Activated naive CD8-positive, alpha-beta T cell treated with anti-CD3 and anti-CD28 coated beads, Interleukin-2, amount 10 ng/mL, durations not matched to agents 7 days and 5 days (primary cell): ENCODE results near the gene TTLL3. TPM values are rescaled to one million over a fixed set of nuclear protein-coding genes. Genes with fewer than 3 reads are reported as not detected.

Source experiments
- ATAC-seq: fragments of 150-1000 bp; cut with Tn5 transposase; one replicate; pipeline ENCODE4 v1.10.0; 2021; ENCODE audit warnings: low read depth, moderate library complexity
- POLR2A ChIA-PET: fragments of 350-600 bp; sonication (Branson Sonifier 250); formaldehyde crosslinking; loops from one replicate; lab custom pipeline; 2021; ENCODE audit warnings: antibody characterized with exemption; lab: Charles Lee
- DNase-seq: peaks from one replicate; pipeline ENCODE4 v3.0.0; 2021
- H3K27ac Mint-ChIP-seq: one replicate; pipeline ENCODE4 v1.8.0; 2022; ENCODE audit warnings: mild to moderate bottlenecking, mixed read lengths
- H3K27me3 Mint-ChIP-seq: one replicate; pipeline ENCODE4 v1.8.0; 2022; ENCODE audit warnings: mild to moderate bottlenecking, moderate library complexity, mixed read lengths
- H3K36me3 Mint-ChIP-seq: one replicate; pipeline ENCODE4 v1.8.0; 2021; ENCODE audit warnings: mild to moderate bottlenecking, mixed read lengths
- H3K4me1 Mint-ChIP-seq: one replicate; pipeline ENCODE4 v1.8.0; 2021; ENCODE audit warnings: mixed read lengths
- H3K4me3 Mint-ChIP-seq: one replicate; pipeline ENCODE4 v1.8.0; 2022; ENCODE audit warnings: mild to moderate bottlenecking, moderate library complexity, mixed read lengths
- H3K9me3 Mint-ChIP-seq: one replicate; pipeline ENCODE4 v1.8.0; 2021; ENCODE audit warnings: mixed read lengths
- total RNA-seq, 2 experiments: library from RNA; stranded (reverse); gene quantifications; one replicate each; pipeline ENCODE4 v1.2.3, GENCODE V29; 2021

TTLL3 gene
- total RNA-seq, 2 experiments from 2014 or later = 84.0 to 85.7 TPM

GRCh38 chr3:9783954-9784353, 26.1 kb upstream of the TTLL3 start:
- H3K4me1 Mint-ChIP-seq = peaks cover 47% of the 10 kb centered on the region
- H3K4me3 Mint-ChIP-seq = no peak overlapping the region
- no peak for ATAC-seq
- DNase-seq = no peak
- H3K27ac Mint-ChIP-seq = no peak overlapping the region
- POLR2A ChIA-PET = interaction anchor here (1.1 kb wide), 1 partner anchor 16 kb away, joined by 4 read pairs; no protein-coding TSS in a partner anchor
- peaks cover 33% of the 10 kb centered on the region for H3K36me3 Mint-ChIP-seq
- no peaks in the 10 kb centered on the region for H3K9me3 Mint-ChIP-seq
- H3K27me3 Mint-ChIP-seq = no peaks in the 10 kb centered on the region

- ATAC-seq (no peak), DNase-seq (no peak)
- H3K9me3 Mint-ChIP-seq = no peaks in the 10 kb centered on the region
- H3K36me3 Mint-ChIP-seq = peaks cover 42% of the 10 kb centered on the region
- H3K27ac Mint-ChIP-seq = no peak overlapping the region
- H3K4me3 Mint-ChIP-seq = no peak overlapping the region
- POLR2A ChIA-PET = interaction anchor here (0.9 kb wide), 1 partner anchor 18 kb away, joined by 3 read pairs; no protein-coding TSS in a partner anchor
- peaks cover 42% of the 10 kb centered on the region for H3K4me1 Mint-ChIP-seq
- H3K27me3 Mint-ChIP-seq = no peaks in the 10 kb centered on the region
These were observed 25.1 kb upstream of the TTLL3 start for GRCh38 chr3:9784965-9785364.

GRCh38 chr3:9785602-9786001, 24.5 kb upstream of the TTLL3 start:
- POLR2A ChIA-PET = interaction anchor here (0.7 to 0.9 kb wide), 2 partner anchors 19 to 498 kb away, joined by 3 read pairs; no protein-coding TSS in a partner anchor
- H3K9me3 Mint-ChIP-seq = no peaks in the 10 kb centered on the region
- H3K27me3 Mint-ChIP-seq = no peaks in the 10 kb centered on the region
- H3K27ac Mint-ChIP-seq = peak overlapping the region; percentile 12
- ATAC-seq (no peak), DNase-seq (no peak)
- H3K36me3 Mint-ChIP-seq = peaks cover 47% of the 10 kb centered on the region
- peaks cover 41% of the 10 kb centered on the region for H3K4me1 Mint-ChIP-seq
- no peak overlapping the region for H3K4me3 Mint-ChIP-seq

GRCh38 chr3:9786209-9786739, 23.8 kb upstream of the TTLL3 start:
- no peak for DNase-seq
- no peaks in the 10 kb centered on the region for H3K9me3 Mint-ChIP-seq
- ATAC-seq = no peak
- H3K4me1 Mint-ChIP-seq = peaks cover 42% of the 10 kb centered on the region
- H3K27ac Mint-ChIP-seq = no peak overlapping the region
- H3K36me3 Mint-ChIP-seq = peaks cover 47% of the 10 kb centered on the region
- no peak overlapping the region for H3K4me3 Mint-ChIP-seq
- no peaks in the 10 kb centered on the region for H3K27me3 Mint-ChIP-seq
- POLR2A ChIA-PET = interaction anchor here (0.7 to 0.9 kb wide), 2 partner anchors 19 to 497 kb away, joined by 3 read pairs; no protein-coding TSS in a partner anchor

GRCh38 chr3:9786825-9787669, 23.0 kb upstream of the TTLL3 start:
- no peaks in the 10 kb centered on the region for H3K27me3 Mint-ChIP-seq

GRCh38 chr3:9787714-9788113, 22.3 kb upstream of the TTLL3 start:
- no peaks in the 10 kb centered on the region for H3K9me3 Mint-ChIP-seq
- peak overlapping the region; percentile 73 for H3K27ac Mint-ChIP-seq
- H3K4me1 Mint-ChIP-seq = peaks cover 40% of the 10 kb centered on the region
- H3K4me3 Mint-ChIP-seq = peak overlapping the region; percentile 7
- no peak for DNase-seq
- H3K27me3 Mint-ChIP-seq = no peaks in the 10 kb centered on the region
- POLR2A ChIA-PET = no interaction called here
- H3K36me3 Mint-ChIP-seq = peaks cover 43% of the 10 kb centered on the region
- no peak for ATAC-seq

More at GRCh38 chr3:9786825-9787669, 23.0 kb upstream of the TTLL3 start:
- H3K9me3 Mint-ChIP-seq = no peaks in the 10 kb centered on the region
- H3K4me1 Mint-ChIP-seq = peaks cover 44% of the 10 kb centered on the region
- POLR2A ChIA-PET = no interaction called here
- no peak for DNase-seq
- H3K27ac Mint-ChIP-seq = peak overlapping the region; percentile 73
- H3K4me3 Mint-ChIP-seq = no peak overlapping the region
- ATAC-seq = no peak
- H3K36me3 Mint-ChIP-seq = peaks cover 48% of the 10 kb centered on the region

- Mint-ChIP-seq H3K36me3 (peaks cover 51% of the 10 kb centered on the region), H3K9me3 (no peaks in the 10 kb centered on the region), H3K4me3 (peak overlapping the region; percentile 99), H3K4me1 (peaks cover 51% of the 10 kb centered on the region), H3K27me3 (no peaks in the 10 kb centered on the region), H3K27ac (peak overlapping the region; percentile 100)
- no peak for ATAC-seq
- no peak for DNase-seq
- POLR2A ChIA-PET = interaction anchor here (0.6 to 2.0 kb wide), 4 partner anchors 9 to 144 kb away, joined by 3 to 7 read pairs (median 5); no protein-coding TSS in a partner anchor
These were observed 18.9 kb upstream of the TTLL3 start for GRCh38 chr3:9791127-9791526.

- Mint-ChIP-seq H3K4me3 (peak overlapping the region; percentile 99), H3K4me1 (peaks cover 52% of the 10 kb centered on the region), H3K27ac (peak overlapping the region; percentile 100), H3K36me3 (peaks cover 48% of the 10 kb centered on the region), H3K9me3 (no peaks in the 10 kb centered on the region), H3K27me3 (no peaks in the 10 kb centered on the region)
- no peak for ATAC-seq
- POLR2A ChIA-PET = interaction anchor here (0.8 to 2.3 kb wide), 15 partner anchors 11 to 429 kb away, joined by 3 to 47 read pairs (median 7); partner anchors contain the start of genes BRPF1, CAMK1, MTMR14 and OGG1
- DNase-seq = no peak
These were observed 18.2 kb upstream of the TTLL3 start for GRCh38 chr3:9791790-9792404.

- Mint-ChIP-seq H3K4me1 (peaks cover 51% of the 10 kb centered on the region), H3K27ac (peak within 1 kb of the TSS; percentile 100), H3K9me3 (no peaks in the 10 kb centered on the region), H3K27me3 (no peaks in the 10 kb centered on the region), H3K36me3 (peaks cover 47% of the 10 kb centered on the region), H3K4me3 (peak within 1 kb of the TSS; percentile 99)
- POLR2A ChIA-PET = interaction anchor here (0.7 to 2.3 kb wide), 25 partner anchors 9 to 528 kb away, joined by 3 to 47 read pairs (median 4); partner anchors contain the start of genes BRPF1, CAMK1, JAGN1 and MTMR14
- DNase-seq (peak; percentile 95), ATAC-seq (peak; percentile 89)
These were observed 17.5 kb upstream of the TTLL3 start, which contains the start of the genes ARPC4 and TADA3 for GRCh38 chr3:9792405-9793160. ARPC4 (plus strand) TSS chr3:9793082; CDS start chr3:9793122, 40 bp downstream. TADA3 (minus strand) TSS chr3:9792473; CDS start chr3:9791466, 1,007 bp downstream.

GRCh38 chr3:9793161-9793781, 16.8 kb upstream of the TTLL3 start:
- Mint-ChIP-seq H3K36me3 (peaks cover 50% of the 10 kb centered on the region), H3K4me3 (peak overlapping the region; percentile 99), H3K9me3 (no peaks in the 10 kb centered on the region), H3K27ac (peak overlapping the region; percentile 100), H3K27me3 (no peaks in the 10 kb centered on the region), H3K4me1 (peaks cover 50% of the 10 kb centered on the region)
- POLR2A ChIA-PET = interaction anchor here (0.6 to 2.3 kb wide), 25 partner anchors 8 to 528 kb away, joined by 3 to 47 read pairs (median 4); partner anchors contain the start of genes BRPF1, CAMK1, JAGN1 and MTMR14
- no peak for DNase-seq
- ATAC-seq = peak; percentile 4

- Mint-ChIP-seq H3K27ac (peak overlapping the region; percentile 75), H3K27me3 (no peaks in the 10 kb centered on the region), H3K4me3 (peak overlapping the region; percentile 99), H3K9me3 (no peaks in the 10 kb centered on the region), H3K36me3 (peaks cover 45% of the 10 kb centered on the region), H3K4me1 (peaks cover 44% of the 10 kb centered on the region)
- ATAC-seq = no peak
- no peak for DNase-seq
- POLR2A ChIA-PET = interaction anchor here (1.6 to 2.3 kb wide), 4 partner anchors 10 to 44 kb away, joined by 4 to 47 read pairs (median 32); partner anchors contain the start of genes OGG1 and TTLL3
These were observed 15.7 kb upstream of the TTLL3 start for GRCh38 chr3:9794400-9794799.

GRCh38 chr3:9795207-9795606, 14.9 kb upstream of the TTLL3 start:
- H3K4me1 Mint-ChIP-seq = peaks cover 42% of the 10 kb centered on the region
- peak overlapping the region; percentile 79 for H3K27ac Mint-ChIP-seq
- H3K9me3 Mint-ChIP-seq = no peaks in the 10 kb centered on the region
- H3K36me3 Mint-ChIP-seq = peaks cover 42% of the 10 kb centered on the region
- no peak for ATAC-seq
- POLR2A ChIA-PET = no interaction called here
- H3K4me3 Mint-ChIP-seq = peak overlapping the region; percentile 73
- H3K27me3 Mint-ChIP-seq = no peaks in the 10 kb centered on the region
- DNase-seq = no peak
